Fibroblast of upper back skin (primary cell): ENCODE data around the gene PTX4.

Source experiments
- DNase-seq: peaks from one replicate; pipeline ENCODE4 v3.0.0-alpha.2; 2013

The PTX4 gene

GRCh38 chr16:1499756-1500464 is 11.2 kb upstream of the PTX4 start:
- DNase-seq, result no peak

- DNase-seq, result no peak
These were observed 10.3 kb upstream of the PTX4 start for GRCh38 chr16:1498899-1499676.

- no peak for DNase-seq
These were observed 8.4 kb upstream of the PTX4 start for GRCh38 chr16:1497014-1497598.

GRCh38 chr16:1496464-1496863 is 7.7 kb upstream of the PTX4 start:
- DNase-seq, result no peak

GRCh38 chr16:1495889-1496262 is 7.1 kb upstream of the PTX4 start:
- DNase-seq, result no peak

- no peak for DNase-seq
These were observed 6.6 kb upstream of the PTX4 start for GRCh38 chr16:1495211-1495888.

GRCh38 chr16:1494711-1495110 is 6.0 kb upstream of the PTX4 start:
- DNase-seq, result no peak

GRCh38 chr16:1494129-1494640 is 5.4 kb upstream of the PTX4 start:
- DNase-seq, result peak; percentile 60

- no peak for DNase-seq
These were observed 5.0 kb upstream of the PTX4 start for GRCh38 chr16:1493746-1494094.

- peak; percentile 71 for DNase-seq
These were observed 4.4 kb upstream of the PTX4 start, which contains the start of gene TELO2 for GRCh38 chr16:1492923-1493745. Gene TELO2, plus strand, starts transcription at chr16:1493360. Its CDS starts 922 bp downstream, at chr16:1494282.

- DNase-seq, result no peak
These were observed 3.6 kb upstream of the PTX4 start for GRCh38 chr16:1492082-1492922.

- DNase-seq, result no peak
These were observed 2.6 kb upstream of the PTX4 start for GRCh38 chr16:1491327-1491726.

- no peak for DNase-seq
These were observed 333 bp upstream of the PTX4 start for GRCh38 chr16:1489077-1489476.

GRCh38 chr16:1488054-1488601 is 616 bp downstream of the PTX4 start:
- DNase-seq, result no peak

- no peak for DNase-seq
These were observed 1.2 kb downstream of the PTX4 start for GRCh38 chr16:1487395-1488053.

- no peak for DNase-seq
These were observed 2.0 kb downstream of the PTX4 start for GRCh38 chr16:1486551-1487390.

- DNase-seq, result no peak
These were observed 2.8 kb downstream of the PTX4 start for GRCh38 chr16:1485847-1486496.

- no peak for DNase-seq
These were observed 6.6 kb downstream of the PTX4 start for GRCh38 chr16:1481906-1482835.
